ENCODE data around the gene WAC.

Gene WAC

GRCh38 chr10:28669227-28670173, 136.6 kb downstream of the WAC start:
- no peak for DNase-seq

All from NCI-H187 treated with DMSO at 0.1 percent for 48 hours (cell line).